ENCODE measurements around the gene SLC1A4. TPM values are rescaled to one million over a fixed set of nuclear protein-coding genes. Genes with fewer than 3 reads are reported as not detected.
"Not testable (repeated sequence)": the region's sequence is repeated elsewhere in the genome, so short reads cannot be mapped to it uniquely, and the experiment has no call there.

Gene SLC1A4
- total and polyA plus RNA-seq, 8 donors: 10.9 to 72.7 (median 23.1) TPM

- ATAC-seq (peak; percentile 15 to 29 (median 25)), FAIRE-seq (no peak), DNase-seq (no peak)
- Histone ChIP-seq H3K4me3 (peak overlapping the region in 1 of 4 donors; percentile 11), H3K4me1 (peaks cover 0 to 16% (median 10%) of the 10 kb centered on the region in 3 donors), H3K27ac (peak overlapping the region; percentile 19 to 81 (median 71)), H3K36me3 (no peaks in the 10 kb centered on the region), H3K9me3 (no peaks in the 10 kb centered on the region), H3K27me3 (no peaks in the 10 kb centered on the region)
- TF ChIP-seq CTCF (IDR thresholded peaks at IDR 0.05): no peak
- WGBS, 2 donors: 44 to 46% methylated on average over 13 of the region's 13 CpGs
- intact Hi-C loops (cut with DNase I): no loop called here
Observed at GRCh38 chr2:65032019-65032975, 43.1 kb downstream of the SLC1A4 start.

- Histone ChIP-seq H3K27me3 (no peaks in the 10 kb centered on the region), H3K36me3 (no peaks in the 10 kb centered on the region), H3K27ac (no peak overlapping the region), H3K4me3 (no peak overlapping the region), H3K9me3 (no peaks in the 10 kb centered on the region), H3K4me1 (peaks cover 0 to 16% (median 10%) of the 10 kb centered on the region in 3 donors)
- WGBS, 2 donors: 82 to 90% methylated on average over 4 of the region's 4 CpGs
- DNase-seq (no peak), ATAC-seq (no peak), FAIRE-seq (no peak)
- TF ChIP-seq CTCF (IDR thresholded peaks at IDR 0.05): no peak
- intact Hi-C loops (cut with DNase I): no loop called here
Observed at GRCh38 chr2:65033178-65033577, 44.0 kb downstream of the SLC1A4 start.

- intact Hi-C loops (cut with DNase I); ATAC-seq; DNase-seq; FAIRE-seq; H3K36me3 ChIP-seq; H3K4me3 ChIP-seq; H3K9me3 ChIP-seq; H3K27ac ChIP-seq; H3K27me3 ChIP-seq: not testable (repeated sequence)
- WGBS, 2 donors: 92 to 97% methylated on average over 4 of the region's 4 CpGs
- H3K4me1 ChIP-seq: peaks cover 0 to 16% (median 10%) of the 10 kb centered on the region in 3 donors
Observed at GRCh38 chr2:65033667-65034066, 44.5 kb downstream of the SLC1A4 start.

GRCh38 chr2:65035351-65035943, 46.2 kb downstream of the SLC1A4 start:
- ATAC-seq: no peak
- Histone ChIP-seq H3K9me3 (no peaks in the 10 kb centered on the region), H3K4me3 (no peak overlapping the region), H3K27ac (no peak overlapping the region), H3K27me3 (no peaks in the 10 kb centered on the region), H3K4me1 (peaks cover 0 to 16% (median 10%) of the 10 kb centered on the region in 3 donors), H3K36me3 (no peaks in the 10 kb centered on the region)
- intact Hi-C loops (cut with DNase I): no loop called here
- no peak for TF ChIP-seq CTCF (IDR thresholded peaks at IDR 0.05)
- DNase-seq: no peak
- FAIRE-seq: no peak
- WGBS, 2 donors: 62 to 68% methylated on average over 6 of the region's 6 CpGs

GRCh38 chr2:65037178-65037577, 48.0 kb downstream of the SLC1A4 start:
- H3K4me1 ChIP-seq: peaks cover 0 to 4% (median 0%) of the 10 kb centered on the region in 3 donors
- FAIRE-seq (no peak), DNase-seq (no peak), ATAC-seq (no peak)
- WGBS, 2 donors: 83 to 84% methylated on average over 3 of the region's 3 CpGs
- H3K4me3 ChIP-seq: no peak overlapping the region
- intact Hi-C loops (cut with DNase I): no loop called here
- no peak overlapping the region for H3K27ac ChIP-seq
- no peaks in the 10 kb centered on the region for H3K27me3 ChIP-seq
- H3K36me3 ChIP-seq: no peaks in the 10 kb centered on the region
- no peak for TF ChIP-seq CTCF (IDR thresholded peaks at IDR 0.05)
- no peaks in the 10 kb centered on the region for H3K9me3 ChIP-seq

All from pancreas (tissue), 10 donors.